CD4-positive, alpha-beta T cell treated with Interferon alpha-2 for 1 hour (primary cell): ENCODE measurements around the gene CDKAL1.

Source experiments
- DNase-seq, 2 donors: peaks; one replicate each; pipeline ENCODE4 v3.0.0-alpha.2; 2020 to 2022

CDKAL1 gene

GRCh38 chr6:21123507-21124436 is 589.5 kb downstream of the CDKAL1 start:
- DNase-seq, result no peak

GRCh38 chr6:21128601-21129000 is 594.3 kb downstream of the CDKAL1 start:
- DNase-seq, result no peak

- no peak for DNase-seq
Measured at GRCh38 chr6:21131406-21131805, 597.1 kb downstream of the CDKAL1 start.

- DNase-seq, result no peak
Measured at GRCh38 chr6:21132446-21132845, 598.2 kb downstream of the CDKAL1 start.

GRCh38 chr6:21132856-21133838 is 598.9 kb downstream of the CDKAL1 start:
- no peak for DNase-seq

- DNase-seq, result no peak
Measured at GRCh38 chr6:21133901-21134300, 599.6 kb downstream of the CDKAL1 start.

- DNase-seq, result no peak
Measured at GRCh38 chr6:21134356-21134755, 600.1 kb downstream of the CDKAL1 start.

- DNase-seq, result no peak
Measured at GRCh38 chr6:21135484-21136013, 601.3 kb downstream of the CDKAL1 start.

- DNase-seq, result no peak
Measured at GRCh38 chr6:21137700-21138335, 603.6 kb downstream of the CDKAL1 start.

GRCh38 chr6:21138336-21139069 is 604.2 kb downstream of the CDKAL1 start:
- DNase-seq, result no peak

- no peak for DNase-seq
Measured at GRCh38 chr6:21140966-21141365, 606.7 kb downstream of the CDKAL1 start.

- DNase-seq, result no peak
Measured at GRCh38 chr6:21141616-21142303, 607.5 kb downstream of the CDKAL1 start.

GRCh38 chr6:21142741-21143140 is 608.5 kb downstream of the CDKAL1 start:
- no peak for DNase-seq

GRCh38 chr6:21143645-21144044 is 609.4 kb downstream of the CDKAL1 start:
- no peak for DNase-seq

- DNase-seq, result no peak
Measured at GRCh38 chr6:21144928-21145327, 610.7 kb downstream of the CDKAL1 start.

GRCh38 chr6:21147995-21148394 is 613.7 kb downstream of the CDKAL1 start:
- no peak for DNase-seq

GRCh38 chr6:21149470-21149869 is 615.2 kb downstream of the CDKAL1 start:
- no peak for DNase-seq

GRCh38 chr6:21150667-21151066 is 616.4 kb downstream of the CDKAL1 start:
- no peak for DNase-seq

GRCh38 chr6:21151119-21151518 is 616.9 kb downstream of the CDKAL1 start:
- DNase-seq, result no peak

GRCh38 chr6:21151530-21151929 is 617.3 kb downstream of the CDKAL1 start:
- DNase-seq, result no peak

- DNase-seq, result no peak
Measured at GRCh38 chr6:21157186-21157929, 623.1 kb downstream of the CDKAL1 start.
